ENCODE results near the gene PERCC1. TPM values are rescaled to one million over a fixed set of nuclear protein-coding genes. Genes with fewer than 3 reads are reported as not detected.

PERCC1 gene
- total and polyA plus RNA-seq, 2 of the 4 experiments (the other 2 are of a cell fraction), result not detected

DNA sequence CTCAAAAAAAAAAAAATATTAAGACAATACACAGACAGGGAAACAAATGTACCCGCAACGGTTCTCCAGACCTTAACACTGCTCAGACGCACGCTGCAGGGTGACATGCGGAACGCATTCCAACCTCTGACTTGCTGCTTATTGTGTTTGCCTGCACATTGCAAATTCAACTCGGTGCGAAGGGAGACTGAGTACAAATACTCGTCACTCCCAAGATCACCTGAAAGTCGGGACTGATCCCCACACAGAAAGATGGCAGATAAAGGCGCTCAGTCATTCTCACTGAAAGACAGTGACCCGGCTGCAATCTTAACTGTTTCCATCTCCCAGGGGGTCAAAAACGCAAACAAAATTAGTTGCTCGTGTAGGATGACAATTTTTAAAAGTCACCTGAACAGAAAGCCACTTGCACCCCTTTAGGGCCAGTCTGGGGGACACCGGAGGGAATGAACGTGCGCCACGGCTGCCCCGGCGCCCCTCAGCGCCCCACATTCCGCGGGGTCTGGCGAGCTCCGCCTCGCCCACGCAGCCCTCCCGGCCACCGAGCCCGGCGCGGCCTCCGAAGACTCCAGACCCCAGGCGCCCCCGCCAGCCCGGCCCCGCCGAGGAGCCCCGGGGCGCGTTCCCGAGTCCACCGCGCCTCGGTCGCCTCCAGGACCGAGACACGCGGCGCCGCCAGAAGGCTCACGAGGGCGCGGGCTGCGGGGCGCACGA lies 43.4 kb downstream of the PERCC1 start:
- DNase-seq (no peak), ATAC-seq (ENCODE audit: low read depth) (peak; percentile 25; the same call in 1 of the 2 replicates)
- Histone ChIP-seq H2BK5ac (ENCODE audit: low read depth, low read length, poor library complexity, severe bottlenecking) (peak overlapping the region; percentile 66), H3K36me3 (ENCODE audit: control insufficient read depth, insufficient read depth, low read length) (peaks cover 3% of the 10 kb centered on the region; the same call in 1 of the 2 replicates), H3K27ac (ENCODE audit: insufficient read depth, low read length) (peak overlapping the region; percentile 49; the same call in 1 of the 2 replicates), H3K4me2 (ENCODE audit: low read depth, low read length) (peak overlapping the region; percentile 99), H4K8ac (ENCODE audit: low read depth in 2 of 2, low read length in 2 of 2) (peak overlapping the region; percentile 30 to 89; a peak in 1 of 4 replicates), H3K27me3 (ENCODE audit: control insufficient read depth, insufficient read depth, low read length) (no peaks in the 10 kb centered on the region), H3K9ac (ENCODE audit: low read depth, low read length) (peak overlapping the region; percentile 55), H2BK120ac (ENCODE audit: low read depth, low read length) (no peak overlapping the region), H2BK20ac (ENCODE audit: low read depth, low read length) (no peak overlapping the region), H2AK9ac (replicated peaks; ENCODE audit: low read depth, low read length, poor library complexity) (peak overlapping the region; percentile 91), H2AK5ac (ENCODE audit: low read depth, low read length) (0 out of 2 replicates have a peak overlapping the region, but pooled peaks have one; percentile 20), H3K56ac (ENCODE audit: extremely low read depth, insufficient read depth, low read length) (no peak overlapping the region), H3K4ac (ENCODE audit: low read depth, low read length) (peak overlapping the region; percentile 60), H3K9me1 (ENCODE audit: insufficient read depth, low read length) (peaks cover 8% of the 10 kb centered on the region; the same call in 1 of the 2 replicates), H4K91ac (ENCODE audit: insufficient read depth, low read depth, low read length) (no peak overlapping the region), H3K4me3 (ENCODE audit: insufficient read depth, low read depth, low read length) (peak overlapping the region; percentile 94), H3K9me3 (ENCODE audit: control insufficient read depth, insufficient read depth, low read length) (peaks cover 3% of the 10 kb centered on the region; the same call in 1 of the 2 replicates), H3K23ac (ENCODE audit: low read depth, low read length) (peak overlapping the region; percentile 21; the same call in 1 of the 2 replicates), H3K79me1 (ENCODE audit: low read depth in 1 of 2, low read length in 2 of 2) (peaks cover 29 to 53% of the 10 kb centered on the region in 2 experiments), H3K18ac (ENCODE audit: low read depth, low read length) (no peak overlapping the region), H4K5ac (ENCODE audit: low read depth, low read length) (no peak overlapping the region), H4K20me1 (ENCODE audit: insufficient read depth, low read length) (peaks cover 24% of the 10 kb centered on the region; the same call in 1 of the 2 replicates), H2BK15ac (ENCODE audit: low read depth, low read length) (no peak overlapping the region), H3K4me1 (ENCODE audit: control insufficient read depth, insufficient read depth, low read length) (0 out of 2 replicates have a peak, but pooled peaks cover 7% of the 10 kb centered on the region), H3K14ac (replicated peaks; ENCODE audit: low read depth, low read length) (no peak overlapping the region), H2AFZ (replicated peaks; ENCODE audit: low read length, poor library complexity) (peak overlapping the region; percentile 99)
- intact Hi-C loops (cut with micrococcal nuclease), result loop anchor here (10.0 kb wide), 1 partner anchor 49 kb away; the partner anchor contains the start of gene UQCC4
- dilution Hi-C loops (cut with HindIII; ENCODE audit: low sequenced_read_pairs, unreplicated experiment), result no loop called here
- in situ Hi-C loops (cut with MboI; ENCODE audit: low sequenced_read_pairs), result no loop called here
- no TSS peak for BruUV-seq (replicated peaks)
- 15% methylated on average over 47 of the region's 57 CpGs; no CpG with 5 or more reads in 1 of the 2 experiments for WGBS, 2 experiments (ENCODE audit: extremely low coverage in 2 of 2, insufficient read length in 1 of 2)
- ChIA-PET CTCF (no interaction called here), POLR2A (ENCODE audit: unreplicated experiment) (no interaction called here)
- TF ChIP-seq MAFK (IDR thresholded peaks at IDR 0.05; ENCODE audit: low read depth, low read length) (no peak), POLR2A (IDR thresholded peaks at IDR 0.05; ENCODE audit: low read depth, low read length) (no peak), BHLHE40 (IDR thresholded peaks at IDR 0.05; ENCODE audit: low read depth, low read length) (no peak), RAD21 (IDR thresholded peaks at IDR 0.05; ENCODE audit: low read length) (no peak), FOS (IDR thresholded peaks at IDR 0.05; ENCODE audit: low read depth, low read length) (no peak), SMC3 (IDR thresholded peaks at IDR 0.05; ENCODE audit: low read depth, low read length) (no peak), CHD1 (IDR thresholded peaks at IDR 0.05; ENCODE audit: low read depth, low read length) (no peak), NFE2L2 (IDR thresholded peaks at IDR 0.05; ENCODE audit: low read depth, low read length) (no peak), RCOR1 (IDR thresholded peaks at IDR 0.05; ENCODE audit: insufficient replicate concordance, low read length) (no peak), MXI1 (IDR thresholded peaks at IDR 0.05; ENCODE audit: borderline replicate concordance, low read depth, low read length) (no peak), RFX5 (IDR thresholded peaks at IDR 0.05; ENCODE audit: low read depth, low read length) (no peak), CEBPB (IDR thresholded peaks at IDR 0.05; ENCODE audit: low read depth, low read length) (no peak)
- TF ChIP-seq, protein P1, sequence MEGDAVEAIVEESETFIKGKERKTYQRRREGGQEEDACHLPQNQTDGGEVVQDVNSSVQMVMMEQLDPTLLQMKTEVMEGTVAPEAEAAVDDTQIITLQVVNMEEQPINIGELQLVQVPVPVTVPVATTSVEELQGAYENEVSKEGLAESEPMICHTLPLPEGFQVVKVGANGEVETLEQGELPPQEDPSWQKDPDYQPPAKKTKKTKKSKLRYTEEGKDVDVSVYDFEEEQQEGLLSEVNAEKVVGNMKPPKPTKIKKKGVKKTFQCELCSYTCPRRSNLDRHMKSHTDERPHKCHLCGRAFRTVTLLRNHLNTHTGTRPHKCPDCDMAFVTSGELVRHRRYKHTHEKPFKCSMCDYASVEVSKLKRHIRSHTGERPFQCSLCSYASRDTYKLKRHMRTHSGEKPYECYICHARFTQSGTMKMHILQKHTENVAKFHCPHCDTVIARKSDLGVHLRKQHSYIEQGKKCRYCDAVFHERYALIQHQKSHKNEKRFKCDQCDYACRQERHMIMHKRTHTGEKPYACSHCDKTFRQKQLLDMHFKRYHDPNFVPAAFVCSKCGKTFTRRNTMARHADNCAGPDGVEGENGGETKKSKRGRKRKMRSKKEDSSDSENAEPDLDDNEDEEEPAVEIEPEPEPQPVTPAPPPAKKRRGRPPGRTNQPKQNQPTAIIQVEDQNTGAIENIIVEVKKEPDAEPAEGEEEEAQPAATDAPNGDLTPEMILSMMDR (conservative IDR thresholded peaks at IDR 0.05; ENCODE audit: low read depth, low read length), result no peak
- TF ChIP-seq, protein P2, sequence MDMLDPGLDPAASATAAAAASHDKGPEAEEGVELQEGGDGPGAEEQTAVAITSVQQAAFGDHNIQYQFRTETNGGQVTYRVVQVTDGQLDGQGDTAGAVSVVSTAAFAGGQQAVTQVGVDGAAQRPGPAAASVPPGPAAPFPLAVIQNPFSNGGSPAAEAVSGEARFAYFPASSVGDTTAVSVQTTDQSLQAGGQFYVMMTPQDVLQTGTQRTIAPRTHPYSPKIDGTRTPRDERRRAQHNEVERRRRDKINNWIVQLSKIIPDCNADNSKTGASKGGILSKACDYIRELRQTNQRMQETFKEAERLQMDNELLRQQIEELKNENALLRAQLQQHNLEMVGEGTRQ (IDR thresholded peaks at IDR 0.05; ENCODE audit: low read depth, low read length), result no peak
- TF ChIP-seq, protein P3, sequence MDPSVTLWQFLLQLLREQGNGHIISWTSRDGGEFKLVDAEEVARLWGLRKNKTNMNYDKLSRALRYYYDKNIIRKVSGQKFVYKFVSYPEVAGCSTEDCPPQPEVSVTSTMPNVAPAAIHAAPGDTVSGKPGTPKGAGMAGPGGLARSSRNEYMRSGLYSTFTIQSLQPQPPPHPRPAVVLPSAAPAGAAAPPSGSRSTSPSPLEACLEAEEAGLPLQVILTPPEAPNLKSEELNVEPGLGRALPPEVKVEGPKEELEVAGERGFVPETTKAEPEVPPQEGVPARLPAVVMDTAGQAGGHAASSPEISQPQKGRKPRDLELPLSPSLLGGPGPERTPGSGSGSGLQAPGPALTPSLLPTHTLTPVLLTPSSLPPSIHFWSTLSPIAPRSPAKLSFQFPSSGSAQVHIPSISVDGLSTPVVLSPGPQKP (IDR thresholded peaks at IDR 0.05; ENCODE audit: borderline replicate concordance, low read depth, low read length), result no peak

Measured in IMR-90 (cell line).